CD4-positive, alpha-beta T cell treated with Interleukin-17A for 4 hours (primary cell): ENCODE measurements around the gene TAC3.
"Not testable (repeated sequence)": the region's sequence is repeated elsewhere in the genome, so short reads cannot be mapped to it uniquely, and the experiment has no call there.

ENCODE experiments used
- DNase-seq: peaks from one replicate; pipeline ENCODE4 v3.0.0-alpha.2; 2020; ENCODE audit warnings: mixed read lengths

The TAC3 gene

GRCh38 chr12:57031789-57032188 lies 15.5 kb upstream of the TAC3 start:
- DNase-seq = no peak

- DNase-seq = peak; percentile 45
These were observed 14.9 kb upstream of the TAC3 start for GRCh38 chr12:57031138-57031725.

- DNase-seq = no peak
These were observed 13.1 kb upstream of the TAC3 start for GRCh38 chr12:57029457-57029856.

GRCh38 chr12:57027805-57028153 lies 11.4 kb upstream of the TAC3 start:
- peak; percentile 19 for DNase-seq

GRCh38 chr12:57027011-57027804 lies 10.9 kb upstream of the TAC3 start:
- DNase-seq = peak; percentile 37

- DNase-seq = no peak
These were observed 8.9 kb upstream of the TAC3 start for GRCh38 chr12:57025196-57025595.

- DNase-seq = not testable (repeated sequence)
These were observed 6.0 kb upstream of the TAC3 start for GRCh38 chr12:57022324-57022723.

GRCh38 chr12:57019983-57020719 lies 3.8 kb upstream of the TAC3 start:
- no peak for DNase-seq

GRCh38 chr12:57018906-57019305 lies 2.6 kb upstream of the TAC3 start:
- no peak for DNase-seq

- DNase-seq = not testable (repeated sequence)
These were observed 2.0 kb upstream of the TAC3 start for GRCh38 chr12:57018353-57018752.

GRCh38 chr12:57012600-57013465 lies 3.5 kb downstream of the TAC3 start:
- no peak for DNase-seq

GRCh38 chr12:57011438-57012424 lies 4.6 kb downstream of the TAC3 start:
- peak; percentile 32 for DNase-seq

GRCh38 chr12:57010627-57011247 lies 5.6 kb downstream of the TAC3 start:
- DNase-seq = no peak

- DNase-seq = no peak
These were observed 6.2 kb downstream of the TAC3 start for GRCh38 chr12:57009949-57010626.

- peak; percentile 21 for DNase-seq
These were observed 8.2 kb downstream of the TAC3 start for GRCh38 chr12:57008178-57008577.

GRCh38 chr12:57006809-57007475 lies 9.4 kb downstream of the TAC3 start:
- peak; percentile 56 for DNase-seq

- DNase-seq = peak; percentile 74
These were observed 10.1 kb downstream of the TAC3 start, which contains the start of gene ZBTB39 for GRCh38 chr12:57005980-57006808. TSS of gene ZBTB39 (minus strand) at chr12:57006546. CDS start at chr12:57004917, 1,629 bp downstream.

- no peak for DNase-seq
These were observed 11.7 kb downstream of the TAC3 start for GRCh38 chr12:57004651-57005050.

GRCh38 chr12:57003395-57003794 lies 12.9 kb downstream of the TAC3 start:
- no peak for DNase-seq
